ENCODE measurements around the gene CHSY1. TPM values are rescaled to one million over a fixed set of nuclear protein-coding genes. Genes with fewer than 3 reads are reported as not detected.

Gene CHSY1
- total RNA-seq, 4 donors from 2014 or later = 8.8 to 19.3 (median 11.4) TPM

GRCh38 chr15:101148166-101148880 lies 103.5 kb downstream of the CHSY1 start:
- Histone ChIP-seq H3K4me3 (no peak overlapping the region), H3K9me3 (no peaks in the 10 kb centered on the region), H3K27ac (no peak overlapping the region), H3K36me3 (no peaks in the 10 kb centered on the region), H3K27me3 (no peaks in the 10 kb centered on the region), H3K4me1 (peaks cover 0 to 5% (median 0%) of the 10 kb centered on the region in 3 donors)
- intact Hi-C loops (cut with DNase I) = no loop called here
- WGBS, 2 donors = 71 to 83% methylated on average over 10 to 12 of the region's 17 CpGs
- no peak for DNase-seq
- TF ChIP-seq CTCF (IDR thresholded peaks at IDR 0.05) (no peak), POLR2A (IDR thresholded peaks at IDR 0.05) (no peak)

GRCh38 chr15:101147181-101147580 lies 104.7 kb downstream of the CHSY1 start:
- H3K4me1 ChIP-seq = peaks cover 0 to 9% (median 3%) of the 10 kb centered on the region in 3 donors
- H3K4me3 ChIP-seq = no peak overlapping the region
- no peak for DNase-seq
- H3K9me3 ChIP-seq = no peaks in the 10 kb centered on the region
- H3K27me3 ChIP-seq = no peaks in the 10 kb centered on the region
- H3K36me3 ChIP-seq = no peaks in the 10 kb centered on the region
- intact Hi-C loops (cut with DNase I) = no loop called here
- 65 to 77% methylated on average over 5 of the region's 5 CpGs for WGBS, 2 donors
- no peak overlapping the region for H3K27ac ChIP-seq
- TF ChIP-seq CTCF (IDR thresholded peaks at IDR 0.05) = no peak
- no peak for TF ChIP-seq POLR2A (IDR thresholded peaks at IDR 0.05)

- 82 to 86% methylated on average over 5 to 7 of the region's 8 CpGs for WGBS, 2 donors
- intact Hi-C loops (cut with DNase I) = no loop called here
Measured at GRCh38 chr15:101146118-101146702, 105.6 kb downstream of the CHSY1 start.

GRCh38 chr15:101145362-101145761 lies 106.5 kb downstream of the CHSY1 start:
- peaks cover 0 to 4% (median 3%) of the 10 kb centered on the region in 3 donors for H3K4me1 ChIP-seq
- 70 to 88% methylated on average over 4 of the region's 4 CpGs for WGBS, 2 donors
- H3K36me3 ChIP-seq = no peaks in the 10 kb centered on the region
- no peak overlapping the region for H3K4me3 ChIP-seq
- intact Hi-C loops (cut with DNase I) = no loop called here
- no peaks in the 10 kb centered on the region for H3K27me3 ChIP-seq
- H3K9me3 ChIP-seq = no peaks in the 10 kb centered on the region
- H3K27ac ChIP-seq = no peak overlapping the region
- no peak for TF ChIP-seq CTCF (IDR thresholded peaks at IDR 0.05)
- TF ChIP-seq POLR2A (IDR thresholded peaks at IDR 0.05) = no peak
- DNase-seq = no peak

More at GRCh38 chr15:101146118-101146702, 105.6 kb downstream of the CHSY1 start:
- DNase-seq = no peak
- TF ChIP-seq POLR2A (IDR thresholded peaks at IDR 0.05) (no peak), CTCF (IDR thresholded peaks at IDR 0.05) (no peak)
- H3K4me1 ChIP-seq = peaks cover 0 to 7% (median 3%) of the 10 kb centered on the region in 3 donors
- H3K9me3 ChIP-seq = no peaks in the 10 kb centered on the region
- no peaks in the 10 kb centered on the region for H3K36me3 ChIP-seq
- H3K27ac ChIP-seq = no peak overlapping the region
- no peaks in the 10 kb centered on the region for H3K27me3 ChIP-seq
- no peak overlapping the region for H3K4me3 ChIP-seq

- intact Hi-C loops (cut with DNase I) = no loop called here
- H3K4me1 ChIP-seq = peaks cover 0 to 4% (median 3%) of the 10 kb centered on the region in 3 donors
- H3K9me3 ChIP-seq = no peaks in the 10 kb centered on the region
- H3K36me3 ChIP-seq = no peaks in the 10 kb centered on the region
- H3K27me3 ChIP-seq = no peaks in the 10 kb centered on the region
- TF ChIP-seq POLR2A (IDR thresholded peaks at IDR 0.05) = no peak
- TF ChIP-seq CTCF (IDR thresholded peaks at IDR 0.05) = no peak
- no peak overlapping the region for H3K27ac ChIP-seq
- no peak for DNase-seq
- no peak overlapping the region for H3K4me3 ChIP-seq
- WGBS, 2 donors = 44 to 56% methylated on average over 7 of the region's 7 CpGs
Measured at GRCh38 chr15:101143321-101143720, 108.5 kb downstream of the CHSY1 start.
